Measurements from ENCODE around the gene RGMB. TPM values are rescaled to one million over a fixed set of nuclear protein-coding genes. Genes with fewer than 3 reads are reported as not detected.

Gene RGMB
- total and polyA plus RNA-seq, 2 of the 13 experiments (the other 11 are each of a cell fraction or from before 2014, with no cell fraction given), result 3.0 to 3.8 TPM

- no peak for TF ChIP-seq ZNF407 (CRISPR knock-in tag; IDR thresholded peaks at IDR 0.05; ENCODE audit: not compliant biosample characterization)
These were observed 54.3 kb downstream of the RGMB start (continued) for GRCh38 chr5:98827588-98828284.

GRCh38 chr5:98836175-98836574, 62.7 kb downstream of the RGMB start:
- DNase-seq (ENCODE audit: low spot score) (no peak), ATAC-seq (no peak), FAIRE-seq (no peak)
- H3K4me2 ChIP-seq (ENCODE audit: low read depth, low read length), result no peak overlapping the region
- no peak overlapping the region for H3K9ac ChIP-seq (ENCODE audit: insufficient read depth, low read depth, low read length)
- no peak overlapping the region for H3K4me3 ChIP-seq (replicated peaks in 1 of 3; ENCODE audit: insufficient read depth in 1 of 3, low read depth in 2 of 3, low read length in 3 of 3)
- WGBS (ENCODE audit: low lambda C conversion rate), result 32% methylated on average over 5 of the region's 5 CpGs
- H3K4me1 ChIP-seq (ENCODE audit: insufficient read depth, low read length), result no peaks in the 10 kb centered on the region
- ChIA-PET CTCF (ENCODE audit: low intra/inter-chr PET ratio, low total read pairs) (no interaction called here), POLR2A (no interaction called here)
- no peak overlapping the region for H2AFZ ChIP-seq (ENCODE audit: low read length)
- in situ Hi-C loops (cut with HindIII; ENCODE audit: extremely low pct_ligation_motif_present, low pct_unique_long_range_greater_than_20kb) (loop anchor here (25.0 kb wide), 1 partner anchor 1299 kb away; no protein-coding TSS in a partner anchor), intact Hi-C loops (cut with micrococcal nuclease; ENCODE audit: unreplicated experiment) (no loop called here)
- no peak for TF ChIP-seq ZNF335 (CRISPR knock-in tag; IDR thresholded peaks at IDR 0.05)
- no peak for TF ChIP-seq ZNF775 (CRISPR knock-in tag; IDR thresholded peaks at IDR 0.05; ENCODE audit: borderline replicate concordance)
- TF ChIP-seq PRPF4 (IDR thresholded peaks at IDR 0.05; ENCODE audit: low read depth, low read length, poor library complexity, severe bottlenecking), result no peak
- no peak for TF ChIP-seq ZNF549 (CRISPR knock-in tag; IDR thresholded peaks at IDR 0.05)
- 0 out of 5 replicates have a peak, but pooled peaks cover 0 to 1% of the 10 kb centered on the region in 2 experiments for H3K27me3 ChIP-seq (ENCODE audit: control insufficient read depth in 1 of 2, insufficient read depth in 2 of 2, low read length in 2 of 2)
- no peaks in the 10 kb centered on the region for H4K20me1 ChIP-seq (ENCODE audit: insufficient read depth, low read length)
- H3K27ac ChIP-seq (ENCODE audit: extremely low read length, insufficient read depth, low read length), result no peak overlapping the region
- H3K9me3 ChIP-seq (ENCODE audit: low read length), result no peaks in the 10 kb centered on the region
- no TSS peak for BruUV-seq (replicated peaks)
- no peaks in the 10 kb centered on the region for H3K79me2 ChIP-seq (ENCODE audit: insufficient read depth, low read length)
- H3K36me3 ChIP-seq (replicated peaks in 1 of 2; ENCODE audit: control insufficient read depth in 1 of 2, insufficient read depth in 2 of 2, low read length in 2 of 2), result no peaks in the 10 kb centered on the region

All from HepG2 (cell line).